HepG2 (cell line): ENCODE data around the gene BAZ1A. TPM values are rescaled to one million over a fixed set of nuclear protein-coding genes. Genes with fewer than 3 reads are reported as not detected.
A peak's percentile ranks its signal among the peaks of the same experiment; 100 is the strongest.

ENCODE experiments used
- ARID2 ChIP-seq: sonication (generic); formaldehyde crosslinking; IDR thresholded peaks from 2 replicates; pipeline ENCODE4 v1.8.1; 2022; ENCODE audit warnings: mild to moderate bottlenecking, missing genetic modification reagents, borderline replicate concordance
- BRD4 ChIP-seq: sonication (generic); formaldehyde crosslinking; IDR thresholded peaks from 2 replicates; pipeline ENCODE4 v1.4.0; 2020; ENCODE audit warnings: missing genetic modification reagents
- CBX2 ChIP-seq, 2 experiments: fragments of 200-600 bp in 1 of 2; sonication (generic); formaldehyde crosslinking in 1 of 2; IDR thresholded peaks; 2 replicates each; pipeline versions ENCODE4 v1.7.0 to v1.8.1; 2018 to 2022; ENCODE audit warnings: low read depth in 2 of 2, low read length in 1 of 2, mild to moderate bottlenecking in 1 of 2, missing genetic modification reagents in 1 of 2
- EED ChIP-seq: sonication (generic); formaldehyde crosslinking; IDR thresholded peaks from 2 replicates; pipeline ENCODE4 v1.5.0; 2020; ENCODE audit warnings: mild to moderate bottlenecking, missing genetic modification reagents
- ESRRA ChIP-seq: sonication (generic); formaldehyde crosslinking; IDR thresholded peaks from 2 replicates; pipeline ENCODE4 v1.5.1; 2020; ENCODE audit warnings: mild to moderate bottlenecking, low read depth, missing genetic modification reagents
- HHEX ChIP-seq: IDR thresholded peaks from 2 replicates; pipeline ENCODE4 v1.6.1; 2016; ENCODE audit warnings: control low read depth
- HNRNPK ChIP-seq: fragments of 200-400 bp; formaldehyde crosslinking; IDR thresholded peaks from 2 replicates; pipeline ENCODE4 v1.6.1; 2018; ENCODE audit warnings: low read length, low read depth, moderate library complexity, mild to moderate bottlenecking; ENCODE audit not compliant: poor library complexity, severe bottlenecking
- JUND ChIP-seq: sonication (generic); formaldehyde crosslinking; IDR thresholded peaks from 2 replicates; pipeline ENCODE4 v1.8.0; 2022; ENCODE audit warnings: mild to moderate bottlenecking, missing genetic modification reagents
- KAT2B ChIP-seq: fragments of 150-350 bp; IDR thresholded peaks from 2 replicates; pipeline ENCODE4 v1.6.1; 2014; ENCODE audit warnings: low read depth, low read length, borderline replicate concordance
- MED8 ChIP-seq: sonication (generic); formaldehyde crosslinking; IDR thresholded peaks from 2 replicates; pipeline ENCODE4 v1.8.1; 2023; ENCODE audit warnings: mild to moderate bottlenecking, missing genetic modification reagents; ENCODE audit not compliant: insufficient replicate concordance
- NFE2 ChIP-seq: sonication (generic); formaldehyde crosslinking; IDR thresholded peaks from 2 replicates; pipeline ENCODE4 v1.4.0; 2020; ENCODE audit warnings: missing genetic modification reagents
- NKX3-1 ChIP-seq: sonication (generic); formaldehyde crosslinking; IDR thresholded peaks from 2 replicates; pipeline ENCODE4 v1.5.0; 2020; ENCODE audit warnings: missing genetic modification reagents
- PLRG1 ChIP-seq: fragments of 450-650 bp; conservative IDR thresholded peaks from 2 replicates; pipeline ENCODE4 v1.6.1; 2016
- REXO4 ChIP-seq: sonication (generic); formaldehyde crosslinking; IDR thresholded peaks from 2 replicates; pipeline ENCODE4 v1.8.0; 2022; ENCODE audit warnings: missing genetic modification reagents, mild to moderate bottlenecking, borderline replicate concordance
- TCF7 ChIP-seq: sonication (generic); IDR thresholded peaks from 2 replicates; pipeline ENCODE4 v1.6.1; 2016; ENCODE audit warnings: antibody characterized with exemption, low read depth
- ZNF24 ChIP-seq: fragments of 450-650 bp; IDR thresholded peaks from 2 replicates; pipeline ENCODE4 v1.6.1; 2017; ENCODE audit warnings: antibody characterized with exemption, mild to moderate bottlenecking
- ZNF546 ChIP-seq: sonication (generic); formaldehyde crosslinking; conservative IDR thresholded peaks from 2 replicates; pipeline ENCODE4 v1.8.1; 2023; ENCODE audit warnings: mild to moderate bottlenecking, missing genetic modification reagents
- ZNF569 ChIP-seq: sonication (generic); formaldehyde crosslinking; IDR thresholded peaks from 2 replicates; pipeline ENCODE4 v1.5.0; 2020; ENCODE audit warnings: mild to moderate bottlenecking, missing genetic modification reagents, moderate library complexity, borderline replicate concordance
- ZNF768 ChIP-seq: sonication (generic); formaldehyde crosslinking; IDR thresholded peaks from 2 replicates; pipeline ENCODE4 v1.4.0; 2020; ENCODE audit warnings: missing genetic modification reagents
- polyA plus RNA-seq, 8 experiments: library from polyadenylated mRNA; depleted of rRNA in 3 of 8; stranded (reverse) in 7 of 8; unstranded in 1 of 8; fragments of >200 nt; fragmentation: Illumina TruSeq in 4 of 8; extraction: Trizol in 4 of 8; gene quantifications; 2 replicates each; pipeline versions ENCODE4 v1.2.1 to v1.2.3, GENCODE V29; 2011 to 2016; ENCODE audit warnings: low read depth in 4 of 8, missing spikeins in 1 of 8, mixed read lengths in 1 of 8; ENCODE audit not compliant: insufficient read depth in 1 of 8
- total RNA-seq, 5 experiments: library from RNA; depleted of rRNA; stranded (reverse); fragments of >200 nt; fragmentation: Illumina TruSeq; extraction: Trizol; gene quantifications; 2 replicates each; pipeline ENCODE4 v1.2.3, GENCODE V29; 2016; ENCODE audit warnings: low read depth in 1 of 5
- TF ChIP-seq, protein P1 (sequence below): sonication (generic); formaldehyde crosslinking; IDR thresholded peaks from 2 replicates; pipeline ENCODE4 v1.8.0; 2022; ENCODE audit warnings: mild to moderate bottlenecking, missing genetic modification reagents, moderate library complexity
- TF ChIP-seq, protein P2 (sequence below): sonication (generic); formaldehyde crosslinking; IDR thresholded peaks from 2 replicates; pipeline ENCODE4 v1.5.0; 2020; ENCODE audit warnings: missing genetic modification reagents, mild to moderate bottlenecking, borderline replicate concordance
- TF ChIP-seq, protein P3 (sequence below): IDR thresholded peaks from 2 replicates; pipeline ENCODE4 v1.6.1; 2016; ENCODE audit warnings: low read depth
- TF ChIP-seq, protein P4 (sequence below): sonication (generic); formaldehyde crosslinking; IDR thresholded peaks from 2 replicates; pipeline ENCODE4 v1.8.1; 2023; ENCODE audit warnings: mild to moderate bottlenecking, missing genetic modification reagents
- TF ChIP-seq, protein P5 (sequence below): IDR thresholded peaks from 2 replicates; pipeline ENCODE4 v1.6.1; 2012; ENCODE audit warnings: low read depth, low read length, improper control_type of control experiment
- TF ChIP-seq, protein P6 (sequence below): sonication (generic); formaldehyde crosslinking; conservative IDR thresholded peaks from 2 replicates; pipeline ENCODE4 v1.4.0; 2020; ENCODE audit warnings: missing genetic modification reagents

Gene BAZ1A
- total and polyA plus RNA-seq, 2 of the 13 experiments (the other 11 are each of a cell fraction or from before 2014, with no cell fraction given): 20.9 to 56.8 TPM

DNA sequence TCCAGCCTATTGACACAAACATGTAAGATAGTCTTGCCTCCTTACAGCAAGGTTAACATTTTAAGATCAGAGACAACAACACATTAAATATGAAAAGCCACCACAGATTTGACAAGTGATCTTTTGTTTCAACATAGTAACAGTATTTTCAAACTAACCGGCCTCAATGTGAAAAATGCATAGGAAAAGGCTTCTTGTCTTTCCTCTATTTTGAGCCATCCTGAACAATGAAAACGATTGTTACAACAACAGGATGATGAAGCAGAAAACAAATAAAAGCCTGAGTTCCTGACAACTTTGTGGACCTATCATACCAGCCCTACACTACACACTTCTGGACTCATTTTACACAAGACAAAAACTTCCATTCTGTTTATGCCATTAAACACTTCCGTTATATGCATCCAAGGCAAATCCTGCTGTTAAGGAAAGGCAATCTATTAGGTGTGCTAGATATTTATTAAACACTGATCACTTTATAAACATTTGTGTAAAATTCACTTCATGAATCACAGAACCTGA lies 37.3 kb downstream of the BAZ1A start (continued):
- TF ChIP-seq, protein P1, sequence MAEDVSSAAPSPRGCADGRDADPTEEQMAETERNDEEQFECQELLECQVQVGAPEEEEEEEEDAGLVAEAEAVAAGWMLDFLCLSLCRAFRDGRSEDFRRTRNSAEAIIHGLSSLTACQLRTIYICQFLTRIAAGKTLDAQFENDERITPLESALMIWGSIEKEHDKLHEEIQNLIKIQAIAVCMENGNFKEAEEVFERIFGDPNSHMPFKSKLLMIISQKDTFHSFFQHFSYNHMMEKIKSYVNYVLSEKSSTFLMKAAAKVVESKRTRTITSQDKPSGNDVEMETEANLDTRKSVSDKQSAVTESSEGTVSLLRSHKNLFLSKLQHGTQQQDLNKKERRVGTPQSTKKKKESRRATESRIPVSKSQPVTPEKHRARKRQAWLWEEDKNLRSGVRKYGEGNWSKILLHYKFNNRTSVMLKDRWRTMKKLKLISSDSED (CRISPR knock-in tag): no peak
- no peak for TF ChIP-seq HNRNPK
- TF ChIP-seq ZNF24: no peak
- TF ChIP-seq, protein P2, sequence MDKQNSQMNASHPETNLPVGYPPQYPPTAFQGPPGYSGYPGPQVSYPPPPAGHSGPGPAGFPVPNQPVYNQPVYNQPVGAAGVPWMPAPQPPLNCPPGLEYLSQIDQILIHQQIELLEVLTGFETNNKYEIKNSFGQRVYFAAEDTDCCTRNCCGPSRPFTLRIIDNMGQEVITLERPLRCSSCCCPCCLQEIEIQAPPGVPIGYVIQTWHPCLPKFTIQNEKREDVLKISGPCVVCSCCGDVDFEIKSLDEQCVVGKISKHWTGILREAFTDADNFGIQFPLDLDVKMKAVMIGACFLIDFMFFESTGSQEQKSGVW (CRISPR knock-in tag): no peak
- no peak for TF ChIP-seq ESRRA (CRISPR knock-in tag)
- TF ChIP-seq BRD4 (CRISPR knock-in tag): no peak
- TF ChIP-seq EED (CRISPR knock-in tag): no peak
- TF ChIP-seq ARID2: no peak
- no peak for TF ChIP-seq ZNF569 (CRISPR knock-in tag)
- no peak for TF ChIP-seq MED8 (CRISPR knock-in tag)
- no peak for TF ChIP-seq ZNF768 (CRISPR knock-in tag)
- TF ChIP-seq PLRG1: no peak
- TF ChIP-seq REXO4: no peak
- TF ChIP-seq, protein P3, sequence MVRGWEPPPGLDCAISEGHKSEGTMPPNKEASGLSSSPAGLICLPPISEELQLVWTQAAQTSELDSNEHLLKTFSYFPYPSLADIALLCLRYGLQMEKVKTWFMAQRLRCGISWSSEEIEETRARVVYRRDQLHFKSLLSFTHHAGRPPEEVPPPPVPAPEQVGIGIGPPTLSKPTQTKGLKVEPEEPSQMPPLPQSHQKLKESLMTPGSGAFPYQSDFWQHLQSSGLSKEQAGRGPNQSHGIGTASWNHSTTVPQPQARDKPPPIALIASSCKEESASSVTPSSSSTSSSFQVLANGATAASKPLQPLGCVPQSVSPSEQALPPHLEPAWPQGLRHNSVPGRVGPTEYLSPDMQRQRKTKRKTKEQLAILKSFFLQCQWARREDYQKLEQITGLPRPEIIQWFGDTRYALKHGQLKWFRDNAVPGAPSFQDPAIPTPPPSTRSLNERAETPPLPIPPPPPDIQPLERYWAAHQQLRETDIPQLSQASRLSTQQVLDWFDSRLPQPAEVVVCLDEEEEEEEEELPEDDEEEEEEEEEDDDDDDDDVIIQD (CRISPR knock-in tag): peak; percentile 99
- TF ChIP-seq KAT2B: no peak
- TF ChIP-seq NKX3-1 (CRISPR knock-in tag): no peak
- TF ChIP-seq, protein P4, sequence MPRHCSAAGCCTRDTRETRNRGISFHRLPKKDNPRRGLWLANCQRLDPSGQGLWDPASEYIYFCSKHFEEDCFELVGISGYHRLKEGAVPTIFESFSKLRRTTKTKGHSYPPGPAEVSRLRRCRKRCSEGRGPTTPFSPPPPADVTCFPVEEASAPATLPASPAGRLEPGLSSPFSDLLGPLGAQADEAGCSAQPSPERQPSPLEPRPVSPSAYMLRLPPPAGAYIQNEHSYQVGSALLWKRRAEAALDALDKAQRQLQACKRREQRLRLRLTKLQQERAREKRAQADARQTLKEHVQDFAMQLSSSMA (CRISPR knock-in tag): no peak
- TF ChIP-seq JUND (CRISPR knock-in tag): no peak
- TF ChIP-seq CBX2 (IDR thresholded peaks at IDR 0.05; ENCODE audit: low read depth, low read length): no peak
- TF ChIP-seq CBX2 (CRISPR knock-in tag; IDR thresholded peaks at IDR 0.05; ENCODE audit: low read depth): no peak
- TF ChIP-seq, protein P5, sequence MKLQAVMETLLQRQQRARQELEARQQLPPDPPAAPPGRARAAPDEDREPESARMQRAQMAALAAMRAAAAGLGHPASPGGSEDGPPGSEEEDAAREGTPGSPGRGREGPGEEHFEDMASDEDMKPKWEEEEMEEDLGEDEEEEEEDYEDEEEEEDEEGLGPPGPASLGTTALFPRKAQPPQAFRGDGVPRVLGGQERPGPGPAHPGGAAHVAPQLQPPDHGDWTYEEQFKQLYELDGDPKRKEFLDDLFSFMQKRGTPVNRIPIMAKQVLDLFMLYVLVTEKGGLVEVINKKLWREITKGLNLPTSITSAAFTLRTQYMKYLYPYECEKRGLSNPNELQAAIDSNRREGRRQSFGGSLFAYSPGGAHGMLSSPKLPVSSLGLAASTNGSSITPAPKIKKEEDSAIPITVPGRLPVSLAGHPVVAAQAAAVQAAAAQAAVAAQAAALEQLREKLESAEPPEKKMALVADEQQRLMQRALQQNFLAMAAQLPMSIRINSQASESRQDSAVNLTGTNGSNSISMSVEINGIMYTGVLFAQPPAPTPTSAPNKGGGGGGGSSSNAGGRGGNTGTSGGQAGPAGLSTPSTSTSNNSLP: no peak
- TF ChIP-seq TCF7: peak; percentile 31; the same call in 1 of the 2 replicates
- no peak; the same call in 1 of the 2 replicates for TF ChIP-seq NFE2 (CRISPR knock-in tag)
- TF ChIP-seq HHEX (CRISPR knock-in tag): no peak
- TF ChIP-seq, protein P6, sequence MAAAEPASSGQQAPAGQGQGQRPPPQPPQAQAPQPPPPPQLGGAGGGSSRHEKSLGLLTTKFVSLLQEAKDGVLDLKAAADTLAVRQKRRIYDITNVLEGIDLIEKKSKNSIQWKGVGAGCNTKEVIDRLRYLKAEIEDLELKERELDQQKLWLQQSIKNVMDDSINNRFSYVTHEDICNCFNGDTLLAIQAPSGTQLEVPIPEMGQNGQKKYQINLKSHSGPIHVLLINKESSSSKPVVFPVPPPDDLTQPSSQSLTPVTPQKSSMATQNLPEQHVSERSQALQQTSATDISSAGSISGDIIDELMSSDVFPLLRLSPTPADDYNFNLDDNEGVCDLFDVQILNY (CRISPR knock-in tag): no peak
- TF ChIP-seq ZNF546: no peak
